ENCODE results near the gene RPL37A. TPM values are rescaled to one million over a fixed set of nuclear protein-coding genes. Genes with fewer than 3 reads are reported as not detected.

The RPL37A gene
- polyA plus RNA-seq, 1 donor from 2014 or later: 1,655 TPM

- Histone ChIP-seq H3K27ac (ENCODE audit: low read length) (peak overlapping the region; percentile 85), H3K9ac (ENCODE audit: low read length) (peak overlapping the region; percentile 48), H3K79me2 (replicated peaks; ENCODE audit: insufficient read depth, low read length) (no peaks in the 10 kb centered on the region), H3K4me3 (ENCODE audit: low read length) (peak overlapping the region; percentile 49), H3K9me3 (ENCODE audit: low read length) (no peaks in the 10 kb centered on the region), H3K27me3 (ENCODE audit: insufficient read depth, low read depth, low read length) (no peaks in the 10 kb centered on the region), H3F3A (ENCODE audit: insufficient read depth, low read length, poor library complexity, severe bottlenecking) (no peaks in the 10 kb centered on the region), H3K36me3 (ENCODE audit: insufficient read depth, low read length) (no peaks in the 10 kb centered on the region), H2AFZ (ENCODE audit: low read depth, low read length) (no peak overlapping the region), H3K9me2 (ENCODE audit: insufficient read depth, low read length) (no peaks in the 10 kb centered on the region), H4K20me1 (ENCODE audit: insufficient read depth) (no peaks in the 10 kb centered on the region), H3K4me2 (ENCODE audit: low read length) (peak overlapping the region; percentile 26)
- TF ChIP-seq EZH2 (IDR thresholded peaks at IDR 0.05; ENCODE audit: borderline replicate concordance, insufficient read depth, low read length, poor library complexity, severe bottlenecking): no peak
- TF ChIP-seq SMC3 (conservative IDR thresholded peaks at IDR 0.05; ENCODE audit: poor library complexity): no peak
- TF ChIP-seq TAF1 (IDR thresholded peaks at IDR 0.05; ENCODE audit: low read depth): no peak
- TF ChIP-seq CTCF (IDR thresholded peaks at IDR 0.05; ENCODE audit: poor library complexity, severe bottlenecking): no peak
These were observed 6.6 kb upstream of the RPL37A start for GRCh38 chr2:216491793-216492596.

- Histone ChIP-seq H3K9ac (ENCODE audit: low read length) (peak overlapping the region; percentile 48), H2AFZ (ENCODE audit: low read depth, low read length) (peak overlapping the region; percentile 49), H3K4me2 (ENCODE audit: low read length) (peak overlapping the region; percentile 26)
These were observed 5.9 kb upstream of the RPL37A start for GRCh38 chr2:216492597-216493333.

More at GRCh38 chr2:216492597-216493333, 5.9 kb upstream of the RPL37A start:
- Histone ChIP-seq H3F3A (ENCODE audit: insufficient read depth, low read length, poor library complexity, severe bottlenecking) (no peaks in the 10 kb centered on the region), H3K27me3 (ENCODE audit: insufficient read depth, low read depth, low read length) (no peaks in the 10 kb centered on the region), H3K4me3 (ENCODE audit: low read length) (peak overlapping the region; percentile 49), H3K36me3 (ENCODE audit: insufficient read depth, low read length) (no peaks in the 10 kb centered on the region), H3K9me2 (ENCODE audit: insufficient read depth, low read length) (no peaks in the 10 kb centered on the region), H3K9me3 (ENCODE audit: low read length) (no peaks in the 10 kb centered on the region), H3K27ac (ENCODE audit: low read length) (peak overlapping the region; percentile 85), H3K79me2 (replicated peaks; ENCODE audit: insufficient read depth, low read length) (no peaks in the 10 kb centered on the region), H4K20me1 (ENCODE audit: insufficient read depth) (no peaks in the 10 kb centered on the region)
- peak; percentile 43 for TF ChIP-seq POLR2AphosphoS5 (IDR thresholded peaks at IDR 0.05)
- no peak for TF ChIP-seq CTCF (IDR thresholded peaks at IDR 0.05; ENCODE audit: poor library complexity, severe bottlenecking)
- TF ChIP-seq EP300 (conservative IDR thresholded peaks at IDR 0.05; ENCODE audit: poor library complexity, severe bottlenecking): peak; percentile 29
- peak; percentile 30 for TF ChIP-seq SMC3 (conservative IDR thresholded peaks at IDR 0.05; ENCODE audit: poor library complexity)
- TF ChIP-seq TAF1 (IDR thresholded peaks at IDR 0.05; ENCODE audit: low read depth): no peak
- peak; percentile 48 for TF ChIP-seq REST (IDR thresholded peaks at IDR 0.05; ENCODE audit: borderline replicate concordance)

All from neural cell (in vitro differentiated cells).